NCI-H748 (cell line): Measurements from ENCODE around the gene NT5C1B.

ENCODE experiments used
- DNase-seq: peaks from one replicate; lab custom pipeline; 2025; ENCODE audit not compliant: unreplicated experiment; lab: John Stamatoyannopoulos, UW

NT5C1B gene

DNA sequence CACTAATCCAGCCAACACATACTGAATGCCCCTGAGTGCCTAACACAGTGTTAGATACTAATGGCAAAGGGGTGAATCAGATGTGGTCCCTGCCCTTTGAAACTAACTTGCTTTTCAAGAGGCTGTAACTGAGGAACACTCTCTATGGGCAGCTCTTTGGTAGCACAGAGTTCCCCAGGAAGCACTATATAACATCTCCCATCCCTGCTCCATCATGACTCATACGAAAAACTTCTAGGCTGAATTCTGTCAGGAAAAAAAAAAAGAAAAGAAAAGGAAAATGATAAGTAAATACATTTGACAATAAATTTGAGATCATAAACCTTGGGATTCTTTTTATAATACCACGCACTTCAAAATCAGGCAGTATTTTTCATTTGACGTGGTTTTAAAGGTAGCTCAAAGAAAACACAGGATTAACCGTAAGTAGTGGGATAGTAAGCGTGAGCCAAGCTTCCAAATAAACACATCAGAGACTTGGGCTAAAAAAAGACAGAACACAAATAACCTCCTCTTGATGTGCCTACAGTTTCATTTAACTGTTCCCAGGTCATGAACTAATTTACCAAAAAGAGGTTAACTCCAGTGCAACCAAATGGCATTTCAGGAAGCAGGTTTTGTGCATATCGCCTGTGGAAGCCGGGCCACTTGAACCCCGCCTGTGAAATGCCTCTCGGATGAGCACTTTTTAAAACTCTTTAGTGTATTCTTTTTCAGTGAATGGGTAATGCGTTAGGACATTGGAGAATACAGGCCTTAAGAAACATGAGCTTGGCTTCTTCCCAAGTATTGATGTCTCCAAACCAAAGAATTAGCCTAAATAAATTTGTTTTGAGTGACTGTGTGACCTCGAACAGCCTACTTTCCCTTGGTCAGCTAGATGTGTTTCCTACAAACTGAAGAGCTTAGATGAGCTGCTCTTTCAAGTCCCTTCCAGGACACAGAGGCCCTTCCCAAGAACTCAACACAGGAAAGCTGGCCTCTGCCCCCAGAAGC is 71.0 kb downstream of the NT5C1B start:
- DNase-seq, result no peak

- DNase-seq, result no peak
Measured at GRCh38 chr2:18517386-18517785, 72.0 kb downstream of the NT5C1B start.

- no peak for DNase-seq
Measured at GRCh38 chr2:18516112-18516511, 73.3 kb downstream of the NT5C1B start.

DNA sequence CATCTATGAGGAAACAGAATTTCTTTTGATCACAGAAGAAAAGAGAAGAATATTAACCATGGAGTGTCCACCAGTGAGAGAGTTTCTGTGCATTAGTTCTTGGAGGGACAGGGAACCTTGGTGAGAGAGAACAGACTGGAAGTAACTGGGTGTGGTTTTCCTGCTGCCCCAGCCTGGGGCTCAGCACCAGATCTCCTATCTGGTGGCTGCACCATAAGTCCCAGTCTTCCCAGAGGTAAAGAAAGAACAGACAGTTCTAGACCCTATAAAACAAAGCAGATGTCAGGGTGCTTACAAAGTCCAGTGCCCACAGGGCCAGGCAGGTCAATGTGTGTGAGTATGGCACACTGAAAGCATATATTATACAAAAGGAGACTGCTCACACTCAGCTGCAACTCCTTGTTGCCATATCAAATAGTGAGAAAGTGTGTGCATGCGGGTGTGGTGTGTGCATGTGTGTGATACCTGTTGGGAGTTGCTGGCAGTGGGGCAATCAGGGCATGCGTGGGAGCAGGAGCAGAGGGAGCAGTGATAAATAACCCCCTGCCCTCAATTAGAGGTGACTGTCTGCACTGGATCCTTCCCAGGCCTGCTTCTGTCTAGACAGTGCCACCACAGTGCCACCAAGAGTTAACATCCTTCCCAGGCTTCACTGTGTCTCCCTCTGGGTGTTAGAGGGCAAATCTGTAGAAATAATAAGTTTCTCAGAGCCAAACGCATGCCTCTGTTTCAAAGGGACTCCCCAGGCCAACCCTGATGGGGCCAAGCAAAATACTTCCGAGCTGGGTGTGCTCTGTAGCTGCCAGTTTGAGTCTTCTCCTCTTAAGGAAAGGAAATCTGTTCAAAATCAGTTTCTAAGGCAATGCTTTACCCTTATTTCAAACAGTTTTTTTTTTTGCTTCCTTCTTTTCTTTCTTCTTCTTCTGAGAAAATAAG is 74.6 kb downstream of the NT5C1B start:
- no peak for DNase-seq
